Left ventricle myocardium inferior (tissue), 1 donor: ENCODE data around the gene PAQR3. TPM values are rescaled to one million over a fixed set of nuclear protein-coding genes. Genes with fewer than 3 reads are reported as not detected.

Experiments used
- DNase-seq: peaks from one replicate; pipeline ENCODE4 v3.0.0-alpha.2; 2020
- H3K27ac ChIP-seq: fragments of 200-600 bp; replicated peaks from 2 replicates; pipeline ENCODE4 v1.8.0; 2021
- H3K27me3 ChIP-seq: fragments of 200-600 bp; 2 replicates; pipeline ENCODE4 v1.8.0; 2021; ENCODE audit warnings: low read depth
- H3K36me3 ChIP-seq: fragments of 200-600 bp; 2 replicates; pipeline ENCODE4 v1.8.0; 2021
- H3K4me1 ChIP-seq: fragments of 200-600 bp; 2 replicates; pipeline ENCODE4 v1.8.0; 2021
- H3K4me3 ChIP-seq: fragments of 200-600 bp; 2 replicates; pipeline ENCODE4 v1.8.0; 2021; ENCODE audit warnings: mild to moderate bottlenecking, moderate library complexity
- H3K9me3 ChIP-seq: fragments of 200-600 bp; replicated peaks from 2 replicates; pipeline ENCODE4 v1.8.0; 2021
- CTCF ChIP-seq: fragments of 200-600 bp; IDR thresholded peaks from 2 replicates; pipeline ENCODE4 v1.8.0; 2021; ENCODE audit warnings: antibody characterized with exemption, mild to moderate bottlenecking, borderline replicate concordance
- intact Hi-C: fragments of 100-400 bp; cut with micrococcal nuclease; formaldehyde crosslinking; loops from one replicate; pipeline ENCODE4 v1.11.0; 2022
- total RNA-seq: library from RNA; stranded (reverse); fragmentation: NEBNext Ultra II Directional; extraction: Animal tissue kit (Norgen Biotek cat#: 25700); gene quantifications from one replicate; pipeline ENCODE4 v1.2.1, GENCODE V29; 2021
- donor health status: DM: no; HTN: yes; CAD: no; lungs with severe emphysema.

The PAQR3 gene
- total RNA-seq, 1 donor from 2014 or later: 9.8 TPM

GRCh38 chr4:78930016-78930629 lies 9.1 kb downstream of the PAQR3 start:
- Histone ChIP-seq H3K36me3 (peaks cover 42% of the 10 kb centered on the region), H3K27ac (no peak overlapping the region), H3K4me1 (no peaks in the 10 kb centered on the region), H3K27me3 (no peaks in the 10 kb centered on the region), H3K4me3 (no peak overlapping the region), H3K9me3 (no peaks in the 10 kb centered on the region)
- intact Hi-C loops: no loop called here
- no peak for TF ChIP-seq CTCF
- no peak for DNase-seq

GRCh38 chr4:78928835-78929234 lies 10.4 kb downstream of the PAQR3 start:
- no peak for DNase-seq
- Histone ChIP-seq H3K27ac (no peak overlapping the region), H3K4me3 (no peak overlapping the region), H3K27me3 (no peaks in the 10 kb centered on the region), H3K9me3 (no peaks in the 10 kb centered on the region), H3K36me3 (peaks cover 47% of the 10 kb centered on the region), H3K4me1 (peaks cover 4% of the 10 kb centered on the region)
- no peak for TF ChIP-seq CTCF
- intact Hi-C loops: no loop called here

GRCh38 chr4:78926826-78927225 lies 12.4 kb downstream of the PAQR3 start:
- Histone ChIP-seq H3K4me3 (no peak overlapping the region), H3K27me3 (no peaks in the 10 kb centered on the region), H3K9me3 (no peaks in the 10 kb centered on the region), H3K27ac (no peak overlapping the region), H3K36me3 (peaks cover 49% of the 10 kb centered on the region), H3K4me1 (peaks cover 7% of the 10 kb centered on the region)
- intact Hi-C loops: no loop called here
- DNase-seq: no peak
- no peak for TF ChIP-seq CTCF

- TF ChIP-seq CTCF: peak; percentile 32
These were observed 15.6 kb downstream of the PAQR3 start for GRCh38 chr4:78923464-78924312.

DNA sequence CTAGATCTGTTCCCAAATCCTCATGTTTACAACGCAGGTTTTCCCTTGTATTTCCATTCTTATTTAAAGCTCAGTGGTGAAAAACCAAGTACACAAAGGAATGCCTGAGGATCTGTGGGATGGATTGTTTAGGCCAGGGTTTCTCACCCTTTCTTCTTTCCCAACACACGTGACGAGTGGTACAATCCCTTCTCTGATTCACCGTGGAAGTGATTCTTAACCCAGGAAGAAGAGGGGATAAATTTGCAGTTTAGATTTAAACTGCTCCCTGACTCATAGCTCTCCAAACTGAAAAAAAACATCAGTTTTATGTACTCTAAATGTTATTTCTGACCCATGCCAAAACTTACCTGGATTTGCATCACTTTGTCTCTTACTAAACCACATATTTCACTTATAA lies 17.0 kb downstream of the PAQR3 start:
- no peak for DNase-seq
- H3K27ac ChIP-seq: no peak overlapping the region
- H3K9me3 ChIP-seq: no peaks in the 10 kb centered on the region
- no peak for TF ChIP-seq CTCF
- H3K4me3 ChIP-seq: no peak overlapping the region
- intact Hi-C loops: no loop called here
- H3K36me3 ChIP-seq: peaks cover 24% of the 10 kb centered on the region
- peaks cover 7% of the 10 kb centered on the region for H3K4me1 ChIP-seq
- no peaks in the 10 kb centered on the region for H3K27me3 ChIP-seq

More at GRCh38 chr4:78923464-78924312, 15.6 kb downstream of the PAQR3 start:
- no peak overlapping the region for H3K4me3 ChIP-seq
- no peaks in the 10 kb centered on the region for H3K9me3 ChIP-seq
- intact Hi-C loops: no loop called here
- DNase-seq: no peak
- H3K36me3 ChIP-seq: peaks cover 37% of the 10 kb centered on the region
- H3K4me1 ChIP-seq: peaks cover 7% of the 10 kb centered on the region
- no peak overlapping the region for H3K27ac ChIP-seq
- no peaks in the 10 kb centered on the region for H3K27me3 ChIP-seq
